HCT116 (cell line): ENCODE data around the gene PIK3C3. TPM values are rescaled to one million over a fixed set of nuclear protein-coding genes. Genes with fewer than 3 reads are reported as not detected.

Source experiments
- ATAC-seq: fragments of 200-7000 bp; cut with Tn5 transposase; 2 replicates; pipeline ENCODE4 v1.9.1; 2020; ENCODE audit warnings: mild to moderate bottlenecking, moderate library complexity
- BruUV-seq: library from RNA; stranded (reverse); fragments of 400-500 nt; replicated peaks from 2 replicates; lab custom pipeline; 2021; lab: Mats Ljungman, UMichigan
- CTCF ChIA-PET: fragments of 300-600 bp; sonication (Branson Sonifier 250); formaldehyde crosslinking; loops from one replicate; lab custom pipeline; 2021; ENCODE audit warnings: antibody characterized with exemption; lab: Charles Lee
- POLR2A ChIA-PET: fragments of 300-600, 350-600 bp; sonication (Branson Sonifier 250); formaldehyde crosslinking; loops from one replicate; lab custom pipeline; 2021; ENCODE audit warnings: antibody characterized with exemption; lab: Charles Lee
- RAD21 ChIA-PET, 2 experiments: fragments of 300-600 bp; sonication (Branson Sonifier 250); formaldehyde crosslinking; loops; one replicate each; lab custom pipeline; 2023; ENCODE audit warnings: low total read pairs in 2 of 2; ENCODE audit not compliant: uncharacterized antibody in 2 of 2, unreplicated experiment in 2 of 2, low non-redundant PET in 1 of 2; lab: Charles Lee
- DNase-seq: peaks from one replicate; pipeline ENCODE4 v3.0.0-alpha.2; 2010; ENCODE audit warnings: low read depth, low spot score
- H2AFZ ChIP-seq: fragments of 200-600 bp; shearing (Covaris generic), sonication (generic); 2 replicates; pipeline ENCODE4 v1.6.1; 2017; ENCODE audit warnings: low read depth, mixed run types, mixed read lengths, antibody characterized with exemption, low read length; ENCODE audit not compliant: poor library complexity, severe bottlenecking
- H3K27ac ChIP-seq: 2 replicates; pipeline ENCODE4 v1.5.1; 2012; ENCODE audit warnings: low read depth, low read length
- H3K27me3 ChIP-seq: fragments of 200-600 bp; sonication (generic); 2 replicates; pipeline ENCODE4 v1.6.1; 2016; ENCODE audit warnings: mixed run types, low read length, mixed read lengths; ENCODE audit not compliant: insufficient read depth
- H3K36me3 ChIP-seq, 2 experiments: fragments of 200-500 bp in 1 of 2; fragments of 200-600 bp in 1 of 2; sonication (Bioruptor generic) in 1 of 2; sonication (generic) in 1 of 2; 2 replicates each; pipeline versions ENCODE4 v1.5.1 to v1.6.1; 2014 to 2016; ENCODE audit warnings: low read length in 2 of 2, inconsistent platforms in 1 of 2, mixed read lengths in 1 of 2, mixed run types in 1 of 2; ENCODE audit not compliant: insufficient read depth in 2 of 2, control insufficient read depth in 1 of 2
- H3K4me1 ChIP-seq, 2 experiments: fragments of 200-600 bp in 1 of 2; sonication (generic) in 1 of 2; 2 replicates each; pipeline versions ENCODE4 v1.5.1 to v1.6.1; 2012 to 2017; ENCODE audit warnings: low read length in 2 of 2, inconsistent platforms in 1 of 2, mild to moderate bottlenecking in 1 of 2, mixed read lengths in 1 of 2, mixed run types in 1 of 2, moderate library complexity in 1 of 2; ENCODE audit not compliant: insufficient read depth in 2 of 2, control insufficient read depth in 1 of 2
- H3K4me2 ChIP-seq: fragments of 200-600 bp; sonication (generic); 2 replicates; pipeline ENCODE4 v1.6.1; 2017; ENCODE audit warnings: mixed run types, low read length, mixed read lengths
- H3K4me3 ChIP-seq, 2 experiments: fragments of 200-600 bp in 1 of 2; sonication (generic) in 1 of 2; replicated peaks in 1 of 2; 2 replicates each; pipeline ENCODE4 v1.5.1; 2011 to 2016; ENCODE audit warnings: low read length in 2 of 2, control low read depth in 1 of 2, low read depth in 1 of 2, mild to moderate bottlenecking in 1 of 2, mixed read lengths in 1 of 2, mixed run types in 1 of 2
- H3K79me2 ChIP-seq: fragments of 200-600 bp; sonication (generic); 2 replicates; pipeline ENCODE4 v1.6.1; 2017; ENCODE audit warnings: mild to moderate bottlenecking, mixed run types, low read length, moderate library complexity, mixed read lengths; ENCODE audit not compliant: insufficient read depth
- H3K9ac ChIP-seq: fragments of 200-600 bp; sonication (generic); 2 replicates; pipeline ENCODE4 v1.6.1; 2016; ENCODE audit warnings: low read length, mixed read lengths
- H3K9me2 ChIP-seq: fragments of 200-600 bp; sonication (generic), shearing (Covaris generic); 2 replicates; pipeline ENCODE4 v1.6.1; 2017; ENCODE audit warnings: mixed run types, mild to moderate bottlenecking, moderate library complexity; ENCODE audit not compliant: insufficient read depth
- H3K9me3 ChIP-seq, 2 experiments: fragments of 200-500 bp in 1 of 2; fragments of 200-600 bp in 1 of 2; sonication (Bioruptor generic) in 1 of 2; sonication (generic) in 1 of 2; 2 replicates each; pipeline ENCODE4 v1.6.1; 2014 to 2017; ENCODE audit warnings: low read length in 2 of 2, mixed read lengths in 2 of 2, inconsistent platforms in 1 of 2, low read depth in 1 of 2, mild to moderate bottlenecking in 1 of 2, mixed run types in 1 of 2, moderate library complexity in 1 of 2; ENCODE audit not compliant: control insufficient read depth in 1 of 2, insufficient read depth in 1 of 2
- H4K20me1 ChIP-seq: fragments of 200-600 bp; sonication (generic), shearing (Covaris generic); 2 replicates; pipeline ENCODE4 v1.6.1; 2017; ENCODE audit warnings: mixed run types, mild to moderate bottlenecking, moderate library complexity; ENCODE audit not compliant: insufficient read depth
- CTCF ChIP-seq, 3 experiments: fragments of 200-600 bp in 1 of 3; sonication (generic) in 1 of 3; IDR thresholded peaks in 2 of 3; conservative IDR thresholded peaks in 1 of 3; 2 replicates each; pipeline ENCODE4 v1.5.1; 2012 to 2017; ENCODE audit warnings: low read depth in 2 of 3, low read length in 2 of 3, antibody characterized with exemption in 1 of 3, borderline replicate concordance in 1 of 3, control low read depth in 1 of 3, mild to moderate bottlenecking in 1 of 3, mixed read lengths in 1 of 3, mixed run types in 1 of 3, moderate library complexity in 1 of 3; ENCODE audit not compliant: insufficient read depth in 1 of 3
- ELF1 ChIP-seq: IDR thresholded peaks from 2 replicates; pipeline ENCODE4 v1.6.1; 2012; ENCODE audit warnings: low read depth, borderline replicate concordance
- POLR2A ChIP-seq: IDR thresholded peaks from 2 replicates; pipeline ENCODE4 v1.7.0; 2011; ENCODE audit warnings: borderline replicate concordance; ENCODE audit not compliant: insufficient read depth, insufficient read length; ENCODE audit errors: extremely low read depth
- POLR2AphosphoS5 ChIP-seq: IDR thresholded peaks from 2 replicates; pipeline ENCODE4 v1.6.1; 2011; ENCODE audit warnings: mild to moderate bottlenecking, low read depth, low read length, moderate library complexity
- RAD21 ChIP-seq: IDR thresholded peaks from 2 replicates; pipeline ENCODE4 v1.6.1; 2012; ENCODE audit warnings: low read depth, mild to moderate bottlenecking
- SIN3A ChIP-seq: IDR thresholded peaks from 2 replicates; pipeline ENCODE4 v1.6.1; 2012; ENCODE audit warnings: low read depth
- TCF7L2 ChIP-seq: IDR thresholded peaks from 2 replicates; pipeline ENCODE4 v1.7.0; 2011; ENCODE audit warnings: borderline replicate concordance, inconsistent platforms; ENCODE audit not compliant: insufficient read depth, insufficient read length; ENCODE audit errors: extremely low read depth
- YY1 ChIP-seq: IDR thresholded peaks from 2 replicates; pipeline ENCODE4 v1.6.1; 2011; ENCODE audit warnings: low read length, low read depth, moderate library complexity, mild to moderate bottlenecking; ENCODE audit not compliant: insufficient replicate concordance; ENCODE audit errors: extremely low read depth
- ZBTB33 ChIP-seq: IDR thresholded peaks from 2 replicates; pipeline ENCODE4 v1.6.1; 2011; ENCODE audit warnings: mild to moderate bottlenecking, low read length, moderate library complexity; ENCODE audit not compliant: insufficient replicate concordance; ENCODE audit errors: extremely low read depth
- ZFX ChIP-seq: fragments of 450-650 bp; IDR thresholded peaks from 2 replicates; pipeline ENCODE4 v1.6.1; 2017
- ZNF274 ChIP-seq: fragments of 200-500 bp; sonication (Bioruptor generic); IDR thresholded peaks from 2 replicates; pipeline ENCODE4 v1.6.1; 2014; ENCODE audit warnings: mild to moderate bottlenecking, low read depth, low read length, inconsistent platforms
- intact Hi-C: fragments of 100-400 bp; cut with micrococcal nuclease; formaldehyde crosslinking; loops from 2 replicates; pipeline ENCODE4 v1.10.0; 2022
- total RNA-seq: library from RNA; stranded (reverse); gene quantifications from one replicate; pipeline ENCODE4 v1.2.1, GENCODE V29; 2021; ENCODE audit not compliant: unreplicated experiment

PIK3C3 gene
- total RNA-seq, 1 experiment from 2014 or later = 40.4 TPM

GRCh38 chr18:42086288-42086687 is 131.3 kb downstream of the PIK3C3 start:
- Histone ChIP-seq H2AFZ (no peak overlapping the region), H3K4me1 (no peaks in the 10 kb centered on the region), H3K9ac (no peak overlapping the region), H4K20me1 (no peaks in the 10 kb centered on the region), H3K79me2 (no peaks in the 10 kb centered on the region), H3K4me2 (no peak overlapping the region), H3K9me3 (no peaks in the 10 kb centered on the region), H3K9me2 (no peaks in the 10 kb centered on the region), H3K27ac (no peak overlapping the region), H3K27me3 (no peaks in the 10 kb centered on the region), H3K4me3 (no peak overlapping the region), H3K36me3 (no peaks in the 10 kb centered on the region)
- CTCF ChIA-PET = no interaction called here
- BruUV-seq = no TSS peak
- ATAC-seq (no peak), DNase-seq (no peak)
- POLR2A ChIA-PET = no interaction called here
- RAD21 ChIA-PET = no interaction called here
- TF ChIP-seq ZFX = no peak
- no peak for TF ChIP-seq TCF7L2
- no peak for TF ChIP-seq SIN3A
- TF ChIP-seq POLR2AphosphoS5 = no peak
- no peak for TF ChIP-seq CTCF (IDR thresholded peaks at IDR 0.05 in 2 of 3, conservative IDR thresholded peaks at IDR 0.05 in 1 of 3; ENCODE audit: borderline replicate concordance in 1 of 3, insufficient read depth in 1 of 3, low read depth in 2 of 3, low read length in 2 of 3)
- no peak for TF ChIP-seq RAD21
- TF ChIP-seq ELF1 = no peak
- TF ChIP-seq YY1 = no peak
- no peak for TF ChIP-seq ZNF274
- no peak for TF ChIP-seq POLR2A
- no peak for TF ChIP-seq ZBTB33
- intact Hi-C loops = no loop called here
